Endothelial cell of umbilical vein (primary cell): Measurements from ENCODE around the gene TNIK. TPM values are rescaled to one million over a fixed set of nuclear protein-coding genes. Genes with fewer than 3 reads are reported as not detected.
"Not testable (repeated sequence)": the region's sequence is repeated elsewhere in the genome, so short reads cannot be mapped to it uniquely, and the experiment has no call there.

Experiments used
- BruUV-seq: library from RNA; stranded (reverse); fragments of 400-500 nt; replicated peaks from 2 replicates; lab custom pipeline; 2021; lab: Mats Ljungman, UMichigan
- CTCF ChIA-PET: fragments of 300-600, 350-600 bp; sonication (Branson Sonifier 250); formaldehyde crosslinking; loops from one replicate; lab custom pipeline; 2021; ENCODE audit warnings: antibody characterized with exemption, inconsistent platforms; lab: Charles Lee
- POLR2A ChIA-PET: fragments of 300-600, 350-600 bp; sonication (Branson Sonifier 250); formaldehyde crosslinking; loops from one replicate; lab custom pipeline; 2021; ENCODE audit warnings: antibody characterized with exemption, inconsistent platforms; lab: Charles Lee
- DNase-seq: peaks from one replicate; pipeline ENCODE4 v3.0.0-alpha.2; 2011; ENCODE audit warnings: low read depth, low spot score
- FAIRE-seq: peaks from 2 replicates; lab custom pipeline; 2011; peaks lifted over from hg19 to GRCh38; lab: Jason Lieb, UNC
- H2AFZ ChIP-seq: 2 replicates; pipeline ENCODE4 v1.6.0; 2012; ENCODE audit warnings: low read depth, low read length, control low read depth, inconsistent platforms
- H3K27ac ChIP-seq: 2 replicates; pipeline ENCODE4 v1.5.1; 2011; ENCODE audit warnings: low read depth, mild to moderate bottlenecking, control low read depth, low read length, moderate library complexity; ENCODE audit not compliant: insufficient read depth
- H3K27me3 ChIP-seq, 2 experiments: 2 replicates each; pipeline versions ENCODE4 v1.6.0 to v1.6.1; 2011; ENCODE audit warnings: low read length in 2 of 2, mixed read lengths in 1 of 2; ENCODE audit not compliant: control insufficient read depth in 2 of 2, insufficient read depth in 2 of 2
- H3K36me3 ChIP-seq, 2 experiments: 2 replicates in 1 of 2; 3 replicates in 1 of 2; pipeline ENCODE4 v1.5.1; 2011; ENCODE audit warnings: low read length in 2 of 2, mild to moderate bottlenecking in 1 of 2, moderate library complexity in 1 of 2; ENCODE audit not compliant: control insufficient read depth in 2 of 2, insufficient read depth in 2 of 2; ENCODE audit errors: extremely low read depth in 1 of 2
- H3K4me1 ChIP-seq: 3 replicates; pipeline ENCODE4 v1.5.1; 2011; ENCODE audit warnings: mild to moderate bottlenecking, low read length; ENCODE audit not compliant: control insufficient read depth, insufficient read depth; ENCODE audit errors: extremely low read depth
- H3K4me2 ChIP-seq: 2 replicates; pipeline ENCODE4 v1.6.1; 2011; ENCODE audit warnings: low read length, control low read depth, mixed read lengths; ENCODE audit not compliant: insufficient read depth
- H3K4me3 ChIP-seq, 3 experiments: fragments of 200-600 bp in 1 of 3; sonication (generic), shearing (Covaris generic) in 1 of 3; replicated peaks in 1 of 3; 2 replicates each; pipeline ENCODE4 v1.5.1; 2011 to 2016; ENCODE audit warnings: control low read depth in 3 of 3, low read length in 3 of 3, mild to moderate bottlenecking in 2 of 3, inconsistent platforms in 1 of 3, low read depth in 1 of 3, moderate library complexity in 1 of 3; ENCODE audit not compliant: insufficient read depth in 1 of 3
- H3K79me2 ChIP-seq: 2 replicates; pipeline ENCODE4 v1.6.0; 2012; ENCODE audit warnings: low read length, inconsistent platforms; ENCODE audit not compliant: control insufficient read depth, insufficient read depth
- H3K9ac ChIP-seq: replicated peaks from 2 replicates; pipeline ENCODE3; 2011; ENCODE audit warnings: low read length, control low read depth; ENCODE audit not compliant: insufficient read depth; ENCODE audit errors: extremely low read depth
- H3K9me1 ChIP-seq: replicated peaks from 3 replicates; pipeline ENCODE4 v1.6.0; 2011; ENCODE audit warnings: mild to moderate bottlenecking, low read length; ENCODE audit not compliant: control insufficient read depth, insufficient read depth; ENCODE audit errors: extremely low read depth
- H3K9me3 ChIP-seq: replicated peaks from 2 replicates; pipeline ENCODE4 v1.5.1; 2012; ENCODE audit warnings: low read length, inconsistent platforms; ENCODE audit not compliant: control insufficient read depth, insufficient read depth
- H4K20me1 ChIP-seq: replicated peaks from 2 replicates; pipeline ENCODE3; 2011; ENCODE audit warnings: mild to moderate bottlenecking, low read length; ENCODE audit not compliant: control insufficient read depth, insufficient read depth; ENCODE audit errors: extremely low read depth
- EZH2 ChIP-seq: IDR thresholded peaks from 2 replicates; pipeline ENCODE4 v1.6.1; 2012; ENCODE audit warnings: borderline replicate concordance, low read depth, mild to moderate bottlenecking, moderate library complexity, low read length, inconsistent platforms; ENCODE audit not compliant: severe bottlenecking
- FOS ChIP-seq: IDR thresholded peaks from 2 replicates; pipeline ENCODE4 v1.6.1; 2011; ENCODE audit warnings: mild to moderate bottlenecking, low read length, moderate library complexity, borderline replicate concordance; ENCODE audit not compliant: insufficient read depth
- GATA2 ChIP-seq: IDR thresholded peaks from 2 replicates; pipeline ENCODE4 v1.7.0; 2011; ENCODE audit warnings: low read depth, mild to moderate bottlenecking, moderate library complexity, mixed read lengths, low read length; ENCODE audit not compliant: insufficient read length, insufficient read depth
- JUN ChIP-seq: IDR thresholded peaks from 2 replicates; pipeline ENCODE4 v1.6.1; 2011; ENCODE audit warnings: borderline replicate concordance, low read depth; ENCODE audit not compliant: insufficient read length, insufficient read depth
- MAX ChIP-seq: IDR thresholded peaks from 2 replicates; pipeline ENCODE4 v1.6.1; 2011; ENCODE audit not compliant: insufficient read depth, insufficient read length
- MYC ChIP-seq: IDR thresholded peaks from one replicate; pipeline ENCODE4 v1.6.1; 2011; ENCODE audit warnings: mild to moderate bottlenecking, low read depth, low read length
- POLR2A ChIP-seq: IDR thresholded peaks from 2 replicates; pipeline ENCODE4 v1.6.1; 2012; ENCODE audit warnings: low read depth, mild to moderate bottlenecking, control low read depth, low read length
- POLR2AphosphoS5 ChIP-seq: IDR thresholded peaks from 2 replicates; pipeline ENCODE4 v1.6.1; 2012; ENCODE audit warnings: low read depth, mild to moderate bottlenecking, control low read depth, low read length, moderate library complexity; ENCODE audit not compliant: insufficient read depth
- dilution Hi-C: fragments of 300-500 bp; cut with MboI; formaldehyde crosslinking; loops from one replicate; pipeline ENCODE4 v1.15.0; 2019; ENCODE audit warnings: low sequenced_read_pairs; ENCODE audit not compliant: extremely low pct_ligation_motif_present
- intact Hi-C: fragments of 100-400 bp; cut with micrococcal nuclease; formaldehyde crosslinking; loops from one replicate; pipeline ENCODE4 v1.10.0; 2022
- polyA plus RNA-seq, 4 experiments: library from polyadenylated mRNA; depleted of rRNA in 3 of 4; stranded (reverse) in 3 of 4; unstranded in 1 of 4; fragments of >200 nt; gene quantifications; 2 replicates each; pipeline versions ENCODE4 v1.2.1 to v1.2.3, GENCODE V29; 2011 to 2012; ENCODE audit warnings: missing spikeins in 1 of 4
- total RNA-seq: library from RNA; stranded (reverse); gene quantifications from 2 replicates; pipeline ENCODE4 v1.2.3, GENCODE V29; 2021
- TF ChIP-seq, protein P1 (sequence below), 2 donors: IDR thresholded peaks; 1 replicate in 1 of 2; 2 replicates in 1 of 2; pipeline ENCODE4 v1.5.1; 2011; ENCODE audit warnings: low read length in 2 of 2, mild to moderate bottlenecking in 2 of 2, moderate library complexity in 2 of 2, control low read depth in 1 of 2, inconsistent platforms in 1 of 2, low read depth in 1 of 2; ENCODE audit not compliant: insufficient read depth in 1 of 2; ENCODE audit errors: extremely low read depth in 1 of 2

Gene TNIK
- total and polyA plus RNA-seq, 2 donors (not counting 3 experiments of a cell fraction or from before 2014, with no cell fraction given), result 10.9 to 39.7 TPM

DNA sequence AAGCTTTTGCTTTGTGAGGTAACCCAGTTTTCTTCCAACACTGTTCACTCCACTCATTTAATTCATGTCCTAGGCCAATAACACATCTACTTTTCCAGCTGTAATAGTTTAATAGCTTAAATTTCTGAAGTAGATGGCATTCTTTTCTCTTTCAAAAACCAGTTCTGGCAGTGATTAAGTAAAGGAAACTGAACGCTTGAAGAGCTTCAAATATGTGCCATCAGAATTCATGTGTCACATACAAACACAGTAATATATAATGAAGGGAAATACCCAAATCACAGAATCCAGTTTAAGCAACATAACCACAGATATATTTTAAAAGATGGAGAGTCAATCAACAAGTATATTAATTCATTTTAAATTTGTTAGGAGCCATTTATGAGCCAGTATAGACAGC, 91.0 kb downstream of the TNIK start:
- ChIA-PET CTCF (interaction anchor here (0.8 to 1.4 kb wide), 6 partner anchors 12 to 74 kb away, joined by 3 to 4 read pairs (median 3); no protein-coding TSS in a partner anchor), POLR2A (no interaction called here)
- DNase-seq (no peak), FAIRE-seq (no peak)
- Histone ChIP-seq H3K4me3 (no peak overlapping the region), H3K9ac (no peak overlapping the region), H3K4me2 (no peak overlapping the region), H3K79me2 (peaks cover 29% of the 10 kb centered on the region), H3K27ac (no peak overlapping the region), H2AFZ (no peak overlapping the region), H3K36me3 (no peaks in the 10 kb centered on the region), H3K9me3 (no peaks in the 10 kb centered on the region), H4K20me1 (no peaks in the 10 kb centered on the region), H3K9me1 (no peaks in the 10 kb centered on the region), H3K4me1 (peaks cover 20% of the 10 kb centered on the region), H3K27me3 (no peaks in the 10 kb centered on the region)
- BruUV-seq, result no TSS peak
- intact Hi-C loops, result no loop called here
- TF ChIP-seq POLR2AphosphoS5 (no peak), EZH2 (no peak), GATA2 (no peak), POLR2A (no peak), JUN (no peak), FOS (no peak), MAX (no peak), MYC (no peak)
- TF ChIP-seq, protein P1, sequence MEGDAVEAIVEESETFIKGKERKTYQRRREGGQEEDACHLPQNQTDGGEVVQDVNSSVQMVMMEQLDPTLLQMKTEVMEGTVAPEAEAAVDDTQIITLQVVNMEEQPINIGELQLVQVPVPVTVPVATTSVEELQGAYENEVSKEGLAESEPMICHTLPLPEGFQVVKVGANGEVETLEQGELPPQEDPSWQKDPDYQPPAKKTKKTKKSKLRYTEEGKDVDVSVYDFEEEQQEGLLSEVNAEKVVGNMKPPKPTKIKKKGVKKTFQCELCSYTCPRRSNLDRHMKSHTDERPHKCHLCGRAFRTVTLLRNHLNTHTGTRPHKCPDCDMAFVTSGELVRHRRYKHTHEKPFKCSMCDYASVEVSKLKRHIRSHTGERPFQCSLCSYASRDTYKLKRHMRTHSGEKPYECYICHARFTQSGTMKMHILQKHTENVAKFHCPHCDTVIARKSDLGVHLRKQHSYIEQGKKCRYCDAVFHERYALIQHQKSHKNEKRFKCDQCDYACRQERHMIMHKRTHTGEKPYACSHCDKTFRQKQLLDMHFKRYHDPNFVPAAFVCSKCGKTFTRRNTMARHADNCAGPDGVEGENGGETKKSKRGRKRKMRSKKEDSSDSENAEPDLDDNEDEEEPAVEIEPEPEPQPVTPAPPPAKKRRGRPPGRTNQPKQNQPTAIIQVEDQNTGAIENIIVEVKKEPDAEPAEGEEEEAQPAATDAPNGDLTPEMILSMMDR (IDR thresholded peaks at IDR 0.05; ENCODE audit: extremely low read depth in 1 of 2, insufficient read depth in 1 of 2, low read depth in 1 of 2, low read length in 2 of 2), result no peak
- dilution Hi-C loops, result no loop called here

DNA sequence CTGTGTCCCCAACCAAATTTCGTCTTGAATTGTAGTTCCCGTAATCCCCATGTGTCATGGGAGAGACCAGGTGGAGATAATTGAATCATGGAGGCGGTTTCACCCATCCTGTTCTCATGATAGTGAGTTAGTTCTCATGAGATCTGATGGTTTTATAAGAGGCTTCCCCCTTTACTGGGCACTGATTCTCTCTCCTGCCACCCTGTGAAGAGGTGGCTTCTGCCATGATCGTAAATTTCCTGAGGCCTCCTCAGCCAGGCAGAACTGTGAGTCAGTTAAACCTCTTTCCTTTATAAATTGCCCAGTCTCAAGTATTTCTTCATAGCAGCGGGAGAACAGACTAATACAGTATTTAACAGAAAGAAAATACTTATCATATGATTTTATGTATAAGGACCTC, 93.5 kb downstream of the TNIK start:
- DNase-seq, H3K27ac ChIP-seq, H3K9me3 ChIP-seq, intact Hi-C loops, H3K36me3 ChIP-seq, FAIRE-seq, H3K4me1 ChIP-seq, H2AFZ ChIP-seq, H3K9me1 ChIP-seq, H3K9ac ChIP-seq, BruUV-seq, H3K4me2 ChIP-seq, dilution Hi-C loops, H3K4me3 ChIP-seq, H3K27me3 ChIP-seq, H4K20me1 ChIP-seq, POLR2A ChIA-PET: not testable (repeated sequence)
- CTCF ChIA-PET, result interaction anchor here (1.6 kb wide), 1 partner anchor 15 kb away, joined by 3 read pairs; no protein-coding TSS in a partner anchor
- peaks cover 15% of the 10 kb centered on the region for H3K79me2 ChIP-seq
